ENCODE results near the gene CPLX4.

CPLX4 gene

DNA sequence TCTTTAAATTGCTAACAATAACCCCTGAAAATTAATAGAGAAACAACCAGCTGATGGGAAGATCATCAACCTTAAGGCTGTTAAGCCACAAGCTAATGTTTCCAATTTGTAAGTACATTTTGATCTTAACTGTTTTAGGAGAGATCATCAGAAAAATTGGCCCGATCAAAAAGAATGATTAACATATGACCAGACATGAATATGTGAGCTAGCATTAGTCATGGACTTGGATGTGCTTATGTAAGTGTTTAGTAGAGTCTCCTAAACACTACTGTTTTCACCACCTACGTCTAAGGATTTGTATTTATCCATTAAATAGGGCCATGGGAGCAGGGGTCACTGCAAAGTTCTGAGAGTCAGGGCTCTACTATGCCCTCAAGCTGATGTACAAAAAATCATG, 36.3 kb upstream of the CPLX4 start:
- no peak overlapping the region for H3K27ac ChIP-seq
- TF ChIP-seq, protein P1, sequence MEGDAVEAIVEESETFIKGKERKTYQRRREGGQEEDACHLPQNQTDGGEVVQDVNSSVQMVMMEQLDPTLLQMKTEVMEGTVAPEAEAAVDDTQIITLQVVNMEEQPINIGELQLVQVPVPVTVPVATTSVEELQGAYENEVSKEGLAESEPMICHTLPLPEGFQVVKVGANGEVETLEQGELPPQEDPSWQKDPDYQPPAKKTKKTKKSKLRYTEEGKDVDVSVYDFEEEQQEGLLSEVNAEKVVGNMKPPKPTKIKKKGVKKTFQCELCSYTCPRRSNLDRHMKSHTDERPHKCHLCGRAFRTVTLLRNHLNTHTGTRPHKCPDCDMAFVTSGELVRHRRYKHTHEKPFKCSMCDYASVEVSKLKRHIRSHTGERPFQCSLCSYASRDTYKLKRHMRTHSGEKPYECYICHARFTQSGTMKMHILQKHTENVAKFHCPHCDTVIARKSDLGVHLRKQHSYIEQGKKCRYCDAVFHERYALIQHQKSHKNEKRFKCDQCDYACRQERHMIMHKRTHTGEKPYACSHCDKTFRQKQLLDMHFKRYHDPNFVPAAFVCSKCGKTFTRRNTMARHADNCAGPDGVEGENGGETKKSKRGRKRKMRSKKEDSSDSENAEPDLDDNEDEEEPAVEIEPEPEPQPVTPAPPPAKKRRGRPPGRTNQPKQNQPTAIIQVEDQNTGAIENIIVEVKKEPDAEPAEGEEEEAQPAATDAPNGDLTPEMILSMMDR (IDR thresholded peaks at IDR 0.05): no peak
- no peak overlapping the region for H3K4me3 ChIP-seq
- no peak for DNase-seq (ENCODE audit: low spot score)

DNA sequence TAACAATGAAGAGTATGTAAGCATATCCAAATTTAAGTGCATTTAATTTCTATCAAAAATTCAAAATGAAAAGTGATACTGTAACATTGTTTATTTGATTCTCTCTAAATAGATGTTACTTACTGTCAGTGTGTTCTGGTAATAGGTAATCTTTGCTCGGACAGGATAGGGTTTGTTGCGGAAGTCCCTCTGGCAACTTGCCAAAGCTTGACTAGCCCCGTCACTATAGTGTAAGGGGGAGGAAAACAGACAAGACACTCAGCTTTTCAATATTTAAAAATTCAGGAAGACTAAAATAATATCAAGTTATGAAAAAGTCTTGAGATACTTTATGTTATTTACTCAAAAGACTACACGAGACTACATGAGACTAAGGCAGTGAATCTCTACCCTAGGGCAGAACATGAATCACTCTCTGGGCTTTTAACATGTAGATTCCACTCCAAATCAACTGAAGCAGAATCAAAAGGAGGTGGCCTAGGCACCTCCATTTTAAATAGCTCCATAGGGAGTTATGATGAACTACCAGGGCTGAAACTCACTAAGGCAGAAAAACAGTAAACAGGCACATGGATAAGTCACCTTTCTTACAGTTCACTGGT, 34.7 kb upstream of the CPLX4 start:
- DNase-seq (ENCODE audit: low spot score): no peak
- H3K4me3 ChIP-seq: no peak overlapping the region
- TF ChIP-seq, protein P1 (IDR thresholded peaks at IDR 0.05): no peak
- no peak overlapping the region for H3K27ac ChIP-seq

DNA sequence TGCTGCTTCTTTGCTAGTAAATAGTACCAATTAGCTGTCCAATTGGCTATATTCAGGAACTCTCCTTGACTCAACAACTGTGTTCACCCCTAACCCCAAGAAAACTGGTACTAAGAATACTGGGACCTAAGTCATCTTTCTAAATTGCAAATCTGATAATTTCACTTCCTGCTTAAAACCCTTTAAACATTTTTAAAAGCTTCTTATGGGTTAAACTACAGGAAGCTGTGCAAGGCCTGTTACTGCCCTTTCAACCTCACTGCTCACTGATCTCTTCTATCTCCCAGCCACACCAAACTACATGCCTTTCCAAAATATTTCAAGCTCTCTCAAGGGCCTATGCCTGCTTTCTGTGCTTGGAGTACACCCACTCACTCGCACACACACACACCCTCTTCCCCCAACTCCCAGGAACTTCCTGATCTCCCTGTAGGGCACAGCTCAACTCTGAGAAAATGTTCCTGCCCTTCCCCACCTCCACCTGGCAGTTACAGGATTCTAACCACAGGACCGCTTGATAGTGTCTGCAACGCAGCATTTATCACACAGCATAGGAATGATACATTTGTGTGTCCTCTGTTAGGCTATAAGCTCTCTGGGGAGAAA, 33.9 kb upstream of the CPLX4 start:
- no peak for DNase-seq (ENCODE audit: low spot score)

DNA sequence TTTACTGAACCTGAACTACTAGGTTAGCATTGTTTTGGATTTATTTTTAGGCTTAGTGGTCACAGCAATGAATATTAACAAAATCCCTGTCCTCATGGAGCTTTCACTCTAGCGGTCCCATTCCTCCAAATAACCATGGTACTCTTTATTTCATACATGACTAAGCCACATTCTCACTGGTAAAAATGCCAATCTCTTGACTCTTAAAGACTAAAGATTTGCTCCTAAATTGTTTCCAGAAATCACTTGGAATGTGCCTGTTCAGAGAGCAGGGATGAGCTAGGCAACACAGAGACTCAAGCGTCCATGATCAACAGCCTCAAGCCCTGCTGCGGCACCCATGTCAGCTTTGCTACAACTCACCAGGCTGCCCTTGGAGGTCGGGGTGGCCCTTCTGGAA, 27.1 kb upstream of the CPLX4 start:
- no peak for DNase-seq (ENCODE audit: low spot score)
- Histone ChIP-seq H3K4me3 (no peak overlapping the region), H3K27ac (no peak overlapping the region)
- TF ChIP-seq, protein P1 (IDR thresholded peaks at IDR 0.05): no peak

More for the DNA sequence above, 33.9 kb upstream of the CPLX4 start:
- TF ChIP-seq, protein P1 (IDR thresholded peaks at IDR 0.05): no peak
- Histone ChIP-seq H3K27ac (no peak overlapping the region), H3K4me3 (no peak overlapping the region)

DNA sequence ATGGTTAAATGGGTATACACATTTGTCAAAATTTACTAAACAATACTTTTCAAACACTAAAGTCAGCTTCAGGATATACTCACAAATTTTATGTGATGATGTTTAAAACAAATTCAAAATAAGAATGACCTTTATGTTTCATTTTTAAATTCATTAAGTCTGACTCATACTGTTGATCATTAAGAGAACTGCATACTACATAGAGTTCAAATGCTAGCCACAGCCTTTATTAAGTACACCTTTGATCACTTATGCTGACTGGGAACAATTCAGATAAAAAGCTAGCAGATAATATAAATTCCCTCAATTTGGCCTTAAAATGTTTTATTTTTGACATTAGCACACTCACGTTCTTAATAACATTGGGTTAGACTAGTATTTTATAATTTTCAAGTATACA, 26.5 kb upstream of the CPLX4 start:
- TF ChIP-seq, protein P1 (IDR thresholded peaks at IDR 0.05): no peak

DNA sequence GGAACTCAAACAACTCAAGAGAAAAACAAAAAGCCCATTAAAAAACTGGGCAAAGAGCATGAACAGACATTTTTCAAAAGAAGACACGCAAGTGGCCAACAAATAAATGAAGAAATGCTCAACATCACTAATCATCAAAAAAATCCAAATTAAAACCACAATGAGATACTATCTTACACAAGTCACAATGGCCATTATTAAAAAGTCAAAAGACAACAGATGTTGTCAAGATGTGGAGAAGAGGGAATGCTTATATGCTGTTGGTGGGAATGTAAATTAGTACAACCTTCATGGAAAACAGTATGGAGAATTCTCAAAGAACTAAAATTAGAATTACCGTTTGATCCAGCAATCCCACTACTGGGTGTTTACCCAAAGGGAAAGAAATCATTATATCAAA, 25.5 kb upstream of the CPLX4 start:
- TF ChIP-seq, protein P1 (IDR thresholded peaks at IDR 0.05): no peak

More for the DNA sequence above, 26.5 kb upstream of the CPLX4 start:
- Histone ChIP-seq H3K4me3 (no peak overlapping the region), H3K27ac (no peak overlapping the region)
- DNase-seq (ENCODE audit: low spot score): no peak

DNA sequence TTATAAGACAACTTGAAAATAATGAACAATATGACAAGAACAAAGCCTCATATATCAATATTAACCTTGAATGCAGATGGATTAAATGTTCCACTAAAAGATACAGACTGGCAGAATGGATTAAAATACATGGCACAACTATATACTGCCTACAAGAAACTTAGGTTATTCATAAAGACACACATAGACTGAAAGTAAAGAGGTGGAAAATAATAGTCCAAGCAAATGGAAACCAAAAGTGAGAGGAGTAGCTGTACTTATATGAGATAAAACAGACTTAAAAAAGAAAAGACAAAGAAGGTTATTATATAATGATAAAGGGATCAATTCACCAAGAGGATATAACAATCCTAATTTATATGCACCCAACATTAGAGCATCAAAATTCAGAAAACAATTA, 22.4 kb upstream of the CPLX4 start:
- TF ChIP-seq, protein P1 (IDR thresholded peaks at IDR 0.05): no peak
- H3K4me3 ChIP-seq: no peak overlapping the region
- no peak overlapping the region for H3K27ac ChIP-seq
- DNase-seq (ENCODE audit: low spot score): no peak

More for the DNA sequence above, 25.5 kb upstream of the CPLX4 start:
- no peak overlapping the region for H3K27ac ChIP-seq
- H3K4me3 ChIP-seq: no peak overlapping the region
- DNase-seq (ENCODE audit: low spot score): no peak

Measured in coronary artery (tissue), 2 donors.